ENCODE results near the gene NUDT8.

- no peak for TF ChIP-seq POLR2A (IDR thresholded peaks at IDR 0.05)
- TF ChIP-seq, protein P1, sequence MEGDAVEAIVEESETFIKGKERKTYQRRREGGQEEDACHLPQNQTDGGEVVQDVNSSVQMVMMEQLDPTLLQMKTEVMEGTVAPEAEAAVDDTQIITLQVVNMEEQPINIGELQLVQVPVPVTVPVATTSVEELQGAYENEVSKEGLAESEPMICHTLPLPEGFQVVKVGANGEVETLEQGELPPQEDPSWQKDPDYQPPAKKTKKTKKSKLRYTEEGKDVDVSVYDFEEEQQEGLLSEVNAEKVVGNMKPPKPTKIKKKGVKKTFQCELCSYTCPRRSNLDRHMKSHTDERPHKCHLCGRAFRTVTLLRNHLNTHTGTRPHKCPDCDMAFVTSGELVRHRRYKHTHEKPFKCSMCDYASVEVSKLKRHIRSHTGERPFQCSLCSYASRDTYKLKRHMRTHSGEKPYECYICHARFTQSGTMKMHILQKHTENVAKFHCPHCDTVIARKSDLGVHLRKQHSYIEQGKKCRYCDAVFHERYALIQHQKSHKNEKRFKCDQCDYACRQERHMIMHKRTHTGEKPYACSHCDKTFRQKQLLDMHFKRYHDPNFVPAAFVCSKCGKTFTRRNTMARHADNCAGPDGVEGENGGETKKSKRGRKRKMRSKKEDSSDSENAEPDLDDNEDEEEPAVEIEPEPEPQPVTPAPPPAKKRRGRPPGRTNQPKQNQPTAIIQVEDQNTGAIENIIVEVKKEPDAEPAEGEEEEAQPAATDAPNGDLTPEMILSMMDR (IDR thresholded peaks at IDR 0.05): no peak
Observed at GRCh38 chr11:67652965-67653845, 23.5 kb upstream of the NUDT8 start.
